Neural cell (in vitro differentiated cells): ENCODE measurements around the gene DDHD1.
"Not testable (repeated sequence)": the region's sequence is repeated elsewhere in the genome, so short reads cannot be mapped to it uniquely, and the experiment has no call there.

Source experiments
- CTCF ChIP-seq: fragments of 450-650 bp; IDR thresholded peaks from 2 replicates; pipeline ENCODE4 v1.5.1; 2014; ENCODE audit warnings: antibody characterized with exemption, mild to moderate bottlenecking, moderate library complexity; ENCODE audit not compliant: poor library complexity, severe bottlenecking
- EZH2 ChIP-seq: fragments of 200-600, 300-800 bp; shearing (Covaris generic), sonication (generic); IDR thresholded peaks from 2 replicates; pipeline ENCODE4 v1.6.1; 2014; ENCODE audit warnings: antibody characterized with exemption, low read length, borderline replicate concordance, mild to moderate bottlenecking; ENCODE audit not compliant: insufficient read depth, poor library complexity, severe bottlenecking

GRCh38 chr14:53084954-53085353 lies 68.2 kb downstream of the DDHD1 start:
- not testable (repeated sequence) for TF ChIP-seq CTCF, EZH2
